Superior temporal gyrus (tissue), 1 donor: ENCODE measurements around the gene GALK2.
A peak's percentile ranks its signal among the peaks of the same experiment; 100 is the strongest.
"Not testable (repeated sequence)": the region's sequence is repeated elsewhere in the genome, so short reads cannot be mapped to it uniquely, and the experiment has no call there.

Source experiments
- DNase-seq: peaks from one replicate; pipeline ENCODE4 v3.0.0-alpha.2; 2016; ENCODE audit errors: extremely low spot score

The GALK2 gene

GRCh38 chr15:49223536-49224274 lies 53.7 kb downstream of the GALK2 start:
- no peak for DNase-seq

- no peak for DNase-seq
Measured at GRCh38 chr15:49225572-49226281, 55.7 kb downstream of the GALK2 start.

- no peak for DNase-seq
Measured at GRCh38 chr15:49227602-49228001, 57.6 kb downstream of the GALK2 start.

GRCh38 chr15:49229922-49230321 lies 59.9 kb downstream of the GALK2 start:
- DNase-seq, result no peak

GRCh38 chr15:49232236-49232806 lies 62.3 kb downstream of the GALK2 start:
- no peak for DNase-seq

- peak; percentile 94 for DNase-seq
Measured at GRCh38 chr15:49235446-49236124, 65.5 kb downstream of the GALK2 start.

- DNase-seq, result no peak
Measured at GRCh38 chr15:49236869-49237268, 66.8 kb downstream of the GALK2 start.

- DNase-seq, result no peak
Measured at GRCh38 chr15:49238342-49238741, 68.3 kb downstream of the GALK2 start.

- no peak for DNase-seq
Measured at GRCh38 chr15:49239105-49239504, 69.1 kb downstream of the GALK2 start.

- no peak for DNase-seq
Measured at GRCh38 chr15:49242820-49243219, 72.8 kb downstream of the GALK2 start.

GRCh38 chr15:49247556-49248110 lies 77.6 kb downstream of the GALK2 start:
- no peak for DNase-seq

GRCh38 chr15:49248291-49248690 lies 78.2 kb downstream of the GALK2 start:
- no peak for DNase-seq

- DNase-seq, result no peak
Measured at GRCh38 chr15:49255966-49256759, 86.1 kb downstream of the GALK2 start.

GRCh38 chr15:49265117-49265516 lies 95.1 kb downstream of the GALK2 start:
- DNase-seq, result not testable (repeated sequence)

GRCh38 chr15:49265911-49266310 lies 95.9 kb downstream of the GALK2 start:
- DNase-seq, result no peak

GRCh38 chr15:49270541-49271421 lies 100.7 kb downstream of the GALK2 start:
- no peak for DNase-seq

GRCh38 chr15:49273734-49274318 lies 103.8 kb downstream of the GALK2 start:
- no peak for DNase-seq

GRCh38 chr15:49278751-49279150 lies 108.7 kb downstream of the GALK2 start:
- DNase-seq, result no peak

- DNase-seq, result no peak
Measured at GRCh38 chr15:49279521-49280456, 109.7 kb downstream of the GALK2 start.
